Tibial artery (tissue), 4 donors: ENCODE data around the gene PTGDR2.

Source experiments
- DNase-seq, 2 donors: peaks; one replicate each; pipeline ENCODE4 v3.0.0-alpha.2; 2019
- H3K27ac ChIP-seq, 2 donors: fragments of 200-600 bp; sonication (generic) in 1 of 2; 1 replicate in 1 of 2; 2 replicates in 1 of 2; pipeline ENCODE4 v1.5.1; 2018 to 2019; ENCODE audit warnings: mild to moderate bottlenecking in 1 of 2
- H3K27me3 ChIP-seq, 2 donors: fragments of 200-600 bp; sonication (generic) in 1 of 2; one replicate each; pipeline versions ENCODE4 v1.5.1 to v1.6.0; 2016 to 2019
- H3K36me3 ChIP-seq, 3 donors: fragments of 200-600 bp; sonication (generic) in 2 of 3; one replicate each; pipeline ENCODE4 v1.5.1; 2016 to 2019; ENCODE audit warnings: mild to moderate bottlenecking in 2 of 3
- H3K4me1 ChIP-seq, 4 donors: fragments of 200-600 bp; sonication (generic) in 2 of 4; 1 replicate in 3 of 4; 2 replicates in 1 of 4; pipeline ENCODE4 v1.5.1; 2016 to 2019
- H3K4me3 ChIP-seq, 2 donors: fragments of 200-600 bp; sonication (generic) in 1 of 2; 1 replicate in 1 of 2; 2 replicates in 1 of 2; pipeline ENCODE4 v1.5.1; 2018 to 2019; ENCODE audit warnings: mild to moderate bottlenecking in 2 of 2
- H3K9me3 ChIP-seq, 3 donors: fragments of 200-600 bp; sonication (generic) in 1 of 3; one replicate each; pipeline ENCODE4 v1.5.1; 2016 to 2019
- CTCF ChIP-seq, 2 experiments: fragments of 200-600 bp in 1 of 2; fragments of 450-650 bp in 1 of 2; IDR thresholded peaks; one replicate each; pipeline ENCODE4 v1.5.1; 2017 to 2019; ENCODE audit warnings: antibody characterized with exemption in 2 of 2, mild to moderate bottlenecking in 1 of 2, moderate library complexity in 1 of 2
- intact Hi-C: fragments of 100-400 bp; cut with DNase I; formaldehyde crosslinking; loops from one replicate; pipeline ENCODE4 v1.15.0; 2023; ENCODE audit warnings: low total_unique reads

The PTGDR2 gene

GRCh38 chr11:60863550-60864521 lies 8.1 kb upstream of the PTGDR2 start:
- no peak for TF ChIP-seq CTCF (IDR thresholded peaks at IDR 0.05)
- intact Hi-C loops, result no loop called here
- H3K27ac ChIP-seq, result no peak overlapping the region
- no peaks in the 10 kb centered on the region for H3K36me3 ChIP-seq
- H3K4me1 ChIP-seq, result no peaks in the 10 kb centered on the region
- no peak overlapping the region for H3K4me3 ChIP-seq
- H3K9me3 ChIP-seq, result no peaks in the 10 kb centered on the region
- peak in 1 of 2 donors; percentile 31 for DNase-seq
- H3K27me3 ChIP-seq, result peaks cover 0 to 2% of the 10 kb centered on the region in 2 donors

GRCh38 chr11:60862171-60862570 lies 6.4 kb upstream of the PTGDR2 start:
- no peaks in the 10 kb centered on the region for H3K36me3 ChIP-seq
- H3K4me3 ChIP-seq, result no peak overlapping the region
- H3K9me3 ChIP-seq, result no peaks in the 10 kb centered on the region
- H3K4me1 ChIP-seq, result no peaks in the 10 kb centered on the region
- TF ChIP-seq CTCF (IDR thresholded peaks at IDR 0.05), result no peak
- DNase-seq, result peak in 1 of 2 donors; percentile 49
- no peak overlapping the region for H3K27ac ChIP-seq
- intact Hi-C loops, result no loop called here
- H3K27me3 ChIP-seq, result no peaks in the 10 kb centered on the region

- no peaks in the 10 kb centered on the region for H3K9me3 ChIP-seq
- H3K27me3 ChIP-seq, result no peaks in the 10 kb centered on the region
- H3K4me3 ChIP-seq, result no peak overlapping the region
- H3K4me1 ChIP-seq, result no peaks in the 10 kb centered on the region
- H3K36me3 ChIP-seq, result no peaks in the 10 kb centered on the region
- no peak for TF ChIP-seq CTCF (IDR thresholded peaks at IDR 0.05)
- no peak for DNase-seq
- H3K27ac ChIP-seq, result no peak overlapping the region
- intact Hi-C loops, result no loop called here
Observed at GRCh38 chr11:60860943-60861342, 5.2 kb upstream of the PTGDR2 start.

GRCh38 chr11:60859616-60860250 lies 4.0 kb upstream of the PTGDR2 start:
- Histone ChIP-seq H3K4me3 (no peak overlapping the region), H3K9me3 (no peaks in the 10 kb centered on the region), H3K4me1 (no peaks in the 10 kb centered on the region), H3K27me3 (no peaks in the 10 kb centered on the region), H3K27ac (no peak overlapping the region), H3K36me3 (no peaks in the 10 kb centered on the region)
- DNase-seq, result no peak
- intact Hi-C loops, result no loop called here
- TF ChIP-seq CTCF (IDR thresholded peaks at IDR 0.05), result no peak

- DNase-seq, result no peak
- intact Hi-C loops, result no loop called here
- H3K27me3 ChIP-seq, result no peaks in the 10 kb centered on the region
- H3K36me3 ChIP-seq, result no peaks in the 10 kb centered on the region
- H3K4me3 ChIP-seq, result no peak overlapping the region
- H3K27ac ChIP-seq, result no peak overlapping the region
- H3K4me1 ChIP-seq, result no peaks in the 10 kb centered on the region
- TF ChIP-seq CTCF (IDR thresholded peaks at IDR 0.05), result no peak
- no peaks in the 10 kb centered on the region for H3K9me3 ChIP-seq
Observed at GRCh38 chr11:60858731-60859464, 3.1 kb upstream of the PTGDR2 start.
